Lung (tissue), 12 donors: ENCODE measurements around the gene WNT11. TPM values are rescaled to one million over a fixed set of nuclear protein-coding genes. Genes with fewer than 3 reads are reported as not detected.

Experiments used
- ATAC-seq: fragments of 200-7000 bp; cut with Tn5 transposase; one replicate; pipeline ENCODE4 v1.9.1; 2020; ENCODE audit warnings: moderate number of reproducible peaks; ENCODE audit not compliant: insufficient read depth, low FRiP score
- DNase-seq, 3 donors: peaks; one replicate each; pipeline ENCODE4 v3.0.0-alpha.2; 2013 to 2017
- H3K27ac ChIP-seq, 2 donors: one replicate each; pipeline ENCODE4 v1.5.1; 2013; ENCODE audit warnings: mild to moderate bottlenecking in 2 of 2, moderate library complexity in 2 of 2, control low read depth in 1 of 2, inconsistent platforms in 1 of 2, low read depth in 1 of 2, low read length in 1 of 2
- H3K27me3 ChIP-seq, 3 donors: one replicate each; pipeline ENCODE4 v1.5.1; 2013; ENCODE audit warnings: low read length in 2 of 3; ENCODE audit not compliant: control insufficient read depth in 3 of 3, insufficient read depth in 3 of 3
- H3K36me3 ChIP-seq, 4 donors: one replicate each; pipeline ENCODE4 v1.5.1; 2013; ENCODE audit warnings: low read length in 4 of 4, mild to moderate bottlenecking in 1 of 4, moderate library complexity in 1 of 4; ENCODE audit not compliant: control insufficient read depth in 4 of 4, insufficient read depth in 4 of 4
- H3K4me1 ChIP-seq, 5 donors: one replicate each; pipeline ENCODE4 v1.5.1; 2013; ENCODE audit warnings: low read length in 5 of 5, mild to moderate bottlenecking in 2 of 5, moderate library complexity in 1 of 5; ENCODE audit not compliant: control insufficient read depth in 5 of 5, insufficient read depth in 5 of 5
- H3K4me3 ChIP-seq: one replicate; pipeline ENCODE4 v1.5.1; 2013; ENCODE audit warnings: mild to moderate bottlenecking, control low read depth, moderate library complexity
- H3K9ac ChIP-seq, 2 donors: one replicate each; pipeline ENCODE4 v1.5.1; 2013; ENCODE audit warnings: low read length in 2 of 2, control low read depth in 1 of 2; ENCODE audit not compliant: insufficient read depth in 1 of 2
- H3K9me3 ChIP-seq, 4 donors: one replicate each; pipeline ENCODE4 v1.5.1; 2013; ENCODE audit warnings: low read length in 3 of 4, mild to moderate bottlenecking in 1 of 4, moderate library complexity in 1 of 4; ENCODE audit not compliant: control insufficient read depth in 4 of 4, insufficient read depth in 3 of 4
- WGBS, 2 donors: extraction: QIAGEN DNeasy Blood & Tissue Kit; methylation state at CpG; one replicate each; pipeline ENCODE4 v1.1.7; 2013; 5-methylcytosine and 5-hydroxymethylcytosine counted together
- polyA plus RNA-seq, 2 donors: library from polyadenylated mRNA; stranded (reverse); fragments of 200-250 nt; gene quantifications; one replicate each; pipeline ENCODE4 v1.2.1, GENCODE V29; 2013
- total RNA-seq, 2 donors: library from RNA; depleted of rRNA in 1 of 2; stranded (reverse); fragments of >200 nt in 1 of 2; gene quantifications; one replicate each; pipeline ENCODE4 v1.2.1, GENCODE V29; 2014 to 2021
- TF ChIP-seq, protein P1 (sequence below): IDR thresholded peaks from 2 replicates; pipeline ENCODE4 v1.5.1; 2012; ENCODE audit warnings: mild to moderate bottlenecking; ENCODE audit errors: control extremely low read depth, extremely low read depth
- donor health status: control.
- donor health status: control.
- donor health status: Bipolar disorder and iron deficiency.
- donor health status: healthy.
- donor health status: DM: yes; HTN: yes; CAD: no.

The WNT11 gene
- total and polyA plus RNA-seq, 4 donors, result 1.5 to 31.3 (median 3.6) TPM

DNA sequence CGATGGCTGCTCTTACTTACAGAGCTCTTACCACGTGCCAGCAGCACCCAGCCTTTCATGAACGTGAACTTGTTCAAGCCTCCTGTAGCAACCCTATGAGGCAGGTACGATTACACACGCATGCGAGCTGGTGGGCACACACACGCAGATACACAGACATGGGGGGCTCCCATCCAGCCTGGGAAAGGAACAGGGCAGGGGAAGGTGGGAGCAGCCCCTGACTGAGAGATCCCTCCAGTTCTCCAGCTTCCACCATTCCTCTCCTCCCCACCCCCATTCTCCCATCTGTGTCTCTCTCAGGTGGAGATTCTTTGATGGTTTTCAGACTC, 37.6 kb upstream of the WNT11 start:
- H3K9ac ChIP-seq, result no peak overlapping the region
- H3K4me1 ChIP-seq, result peaks cover 0 to 16% (median 2%) of the 10 kb centered on the region in 5 donors
- no peak overlapping the region for H3K27ac ChIP-seq
- H3K4me3 ChIP-seq, result no peak overlapping the region
- TF ChIP-seq, protein P1, sequence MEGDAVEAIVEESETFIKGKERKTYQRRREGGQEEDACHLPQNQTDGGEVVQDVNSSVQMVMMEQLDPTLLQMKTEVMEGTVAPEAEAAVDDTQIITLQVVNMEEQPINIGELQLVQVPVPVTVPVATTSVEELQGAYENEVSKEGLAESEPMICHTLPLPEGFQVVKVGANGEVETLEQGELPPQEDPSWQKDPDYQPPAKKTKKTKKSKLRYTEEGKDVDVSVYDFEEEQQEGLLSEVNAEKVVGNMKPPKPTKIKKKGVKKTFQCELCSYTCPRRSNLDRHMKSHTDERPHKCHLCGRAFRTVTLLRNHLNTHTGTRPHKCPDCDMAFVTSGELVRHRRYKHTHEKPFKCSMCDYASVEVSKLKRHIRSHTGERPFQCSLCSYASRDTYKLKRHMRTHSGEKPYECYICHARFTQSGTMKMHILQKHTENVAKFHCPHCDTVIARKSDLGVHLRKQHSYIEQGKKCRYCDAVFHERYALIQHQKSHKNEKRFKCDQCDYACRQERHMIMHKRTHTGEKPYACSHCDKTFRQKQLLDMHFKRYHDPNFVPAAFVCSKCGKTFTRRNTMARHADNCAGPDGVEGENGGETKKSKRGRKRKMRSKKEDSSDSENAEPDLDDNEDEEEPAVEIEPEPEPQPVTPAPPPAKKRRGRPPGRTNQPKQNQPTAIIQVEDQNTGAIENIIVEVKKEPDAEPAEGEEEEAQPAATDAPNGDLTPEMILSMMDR, result no peak
- H3K36me3 ChIP-seq, result no peaks in the 10 kb centered on the region
- ATAC-seq, result no peak
- no peaks in the 10 kb centered on the region for H3K27me3 ChIP-seq
- WGBS, 2 donors, result 88 to 95% methylated on average over 7 of the region's 7 CpGs
- no peak for DNase-seq
- H3K9me3 ChIP-seq, result no peaks in the 10 kb centered on the region

DNA sequence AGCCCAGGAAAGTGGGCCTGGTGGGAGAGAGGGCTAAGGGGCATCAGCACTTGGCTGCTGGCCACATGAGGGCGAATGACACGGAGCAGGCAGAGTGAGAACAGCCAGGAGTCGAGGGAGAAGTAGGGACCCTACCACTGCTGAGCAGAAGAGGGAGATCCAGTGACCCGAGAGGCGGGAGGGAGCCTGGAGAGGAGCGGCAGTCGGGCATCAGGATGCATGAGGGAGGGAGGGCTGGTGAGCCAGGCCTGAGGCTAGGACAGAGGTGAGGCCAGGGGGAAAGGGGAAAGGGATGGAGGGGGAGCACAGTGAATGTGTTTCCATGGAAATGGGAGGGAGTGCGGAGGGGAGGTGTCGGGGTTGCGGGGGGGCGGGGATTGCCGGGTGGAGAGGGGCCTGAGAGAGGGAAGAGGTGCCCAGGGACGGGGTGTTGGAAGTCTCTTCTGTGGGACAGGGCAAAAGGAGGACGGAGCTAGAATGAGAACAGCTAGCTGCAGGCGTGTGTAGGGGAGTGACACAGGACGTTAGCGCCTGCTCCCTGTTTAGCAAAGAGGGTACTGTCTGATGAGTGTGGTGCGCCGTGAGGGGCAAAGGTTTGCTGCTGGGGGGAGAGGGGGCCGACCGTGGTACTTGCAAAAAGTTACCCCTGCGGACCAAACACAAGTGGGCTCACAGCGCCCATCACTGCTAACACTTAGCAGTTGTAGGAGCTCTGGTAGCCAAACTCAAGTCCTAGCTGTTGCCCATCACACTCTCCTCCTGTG, 37.1 kb upstream of the WNT11 start:
- DNase-seq (peak; percentile 28 to 48 (median 43)), ATAC-seq (no peak)
- H3K4me1 ChIP-seq, result peaks cover 0 to 16% (median 2%) of the 10 kb centered on the region in 5 donors
- H3K9me3 ChIP-seq, result no peaks in the 10 kb centered on the region
- H3K4me3 ChIP-seq, result no peak overlapping the region
- no peak overlapping the region for H3K27ac ChIP-seq
- no peak overlapping the region for H3K9ac ChIP-seq
- no peaks in the 10 kb centered on the region for H3K27me3 ChIP-seq
- no peaks in the 10 kb centered on the region for H3K36me3 ChIP-seq
- TF ChIP-seq, protein P1, result no peak
- WGBS, 2 donors, result 74 to 78% methylated on average over 23 of the region's 23 CpGs

DNA sequence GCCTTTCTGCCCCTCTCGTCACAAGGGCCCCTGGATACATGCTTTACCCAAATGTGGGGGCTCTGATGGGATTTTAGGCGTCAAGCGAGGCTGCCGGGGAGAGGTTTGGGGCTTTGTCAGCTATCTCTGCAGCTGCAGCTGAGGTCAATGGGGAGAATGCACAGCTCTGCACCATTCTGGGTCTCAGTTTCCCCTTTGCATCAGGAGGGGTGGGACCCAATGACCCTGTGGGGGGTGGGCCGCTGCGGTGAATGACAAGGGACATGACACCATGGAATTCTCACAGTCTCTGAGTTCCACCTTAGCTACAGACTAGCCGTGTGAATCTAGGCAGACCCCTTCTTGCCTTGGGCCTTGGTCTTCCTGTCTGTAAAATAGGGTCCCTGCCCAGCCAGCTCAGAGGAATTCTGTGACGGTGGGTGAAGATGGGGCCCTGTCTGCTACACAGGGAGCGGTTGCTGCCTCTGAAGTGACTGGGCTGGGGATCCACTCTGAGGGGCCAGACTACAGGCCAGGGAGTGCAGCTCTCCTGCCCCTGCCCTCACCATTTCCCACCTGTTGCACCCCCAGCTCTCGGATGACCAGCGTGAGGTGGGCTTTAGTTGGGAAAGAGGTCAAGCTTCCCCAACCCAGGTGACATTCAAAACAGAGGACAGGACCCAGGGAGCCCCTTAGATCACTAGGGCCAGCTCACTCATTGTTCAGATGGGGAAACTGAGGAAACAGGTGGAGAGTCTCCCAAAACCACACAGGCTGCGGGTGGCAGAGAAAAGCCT, 35.9 kb upstream of the WNT11 start:
- Histone ChIP-seq H3K36me3 (no peaks in the 10 kb centered on the region), H3K9me3 (no peaks in the 10 kb centered on the region), H3K27ac (no peak overlapping the region), H3K9ac (no peak overlapping the region), H3K27me3 (no peaks in the 10 kb centered on the region), H3K4me1 (peaks cover 0 to 16% (median 2%) of the 10 kb centered on the region in 5 donors), H3K4me3 (no peak overlapping the region)
- TF ChIP-seq, protein P1, result no peak
- ATAC-seq (no peak), DNase-seq (no peak)
- 90 to 95% methylated on average over 12 of the region's 12 CpGs for WGBS, 2 donors
